Adrenal gland (tissue), 12 donors: ENCODE data around the gene NPBWR2. TPM values are rescaled to one million over a fixed set of nuclear protein-coding genes. Genes with fewer than 3 reads are reported as not detected.

ENCODE experiments used
- DNase-seq, 7 donors: peaks; one replicate each; pipeline ENCODE4 v3.0.0-alpha.2; 2019 to 2020
- H3K27ac ChIP-seq, 5 donors: fragments of 200-600 bp; sonication (generic) in 4 of 5; 1 replicate in 3 of 5; 2 replicates in 2 of 5; pipeline versions ENCODE4 v1.5.1 to v1.8.0; 2016 to 2020; ENCODE audit warnings: mild to moderate bottlenecking in 1 of 5
- H3K27me3 ChIP-seq: fragments of 200-600 bp; 2 replicates; pipeline ENCODE4 v1.8.0; 2021
- H3K36me3 ChIP-seq, 2 donors: fragments of 200-600 bp; replicated peaks in 1 of 2; 1 replicate in 1 of 2; 2 replicates in 1 of 2; pipeline versions ENCODE4 v1.5.1 to v1.8.0; 2018 to 2022
- H3K4me1 ChIP-seq, 2 donors: fragments of 200-600 bp; replicated peaks in 1 of 2; 1 replicate in 1 of 2; 2 replicates in 1 of 2; pipeline versions ENCODE4 v1.5.1 to v1.8.0; 2018 to 2021
- H3K4me3 ChIP-seq, 4 donors: fragments of 200-600 bp; sonication (generic) in 3 of 4; one replicate each; pipeline ENCODE4 v1.5.1; 2016 to 2018
- H3K9me3 ChIP-seq, 3 donors: fragments of 200-600 bp; sonication (generic) in 1 of 3; replicated peaks in 1 of 3; 1 replicate in 2 of 3; 2 replicates in 1 of 3; pipeline versions ENCODE4 v1.5.1 to v1.8.0; 2016 to 2021
- POLR2A ChIP-seq, 2 donors: fragments of 450-650 bp; IDR thresholded peaks; one replicate each; pipeline ENCODE4 v1.6.1; 2017; ENCODE audit warnings: antibody characterized with exemption in 2 of 2, mild to moderate bottlenecking in 2 of 2, moderate library complexity in 1 of 2
- WGBS, 4 donors: extraction: QIAGEN DNeasy Blood & Tissue Kit in 2 of 4; methylation state at CpG; one replicate each; pipeline versions ENCODE4 v1.1.5 to v1.1.7; 2013 to 2017; 5-methylcytosine and 5-hydroxymethylcytosine counted together
- intact Hi-C, 2 donors: fragments of 100-400 bp; cut with DNase I; formaldehyde crosslinking; loops; one replicate each; pipeline versions ENCODE4 v1.14.1 to v1.15.0; 2022 to 2023
- polyA plus RNA-seq, 3 donors: library from polyadenylated mRNA; stranded (reverse); fragments of 200-250 nt in 2 of 3; fragments of 350-450 nt in 1 of 3; fragmentation: Illumina TruSeq in 1 of 3; extraction: RNeasy Lipid Tissue Mini Kit (QIAGEN cat#74804) in 1 of 3; gene quantifications; one replicate each; pipeline ENCODE4 v1.2.3, GENCODE V29; 2013 to 2014
- total RNA-seq, 9 donors: library from RNA; depleted of rRNA in 4 of 9; stranded (reverse); fragments of >200 nt in 4 of 9; fragments of 120-200 nt in 1 of 9; fragmentation: NEBNext Ultra II Directional in 1 of 9; extraction: Animal tissue kit (Norgen Biotek cat#: 25700) in 1 of 9; gene quantifications; one replicate each; pipeline versions ENCODE4 v1.1.0 to v1.2.4, GENCODE V29; 2013 to 2023
- TF ChIP-seq, protein P1 (sequence below), 6 experiments: fragments of 450-650 bp in 4 of 6; fragments of 200-600 bp in 2 of 6; sonication (generic) in 1 of 6; IDR thresholded peaks; 1 replicate in 5 of 6; 2 replicates in 1 of 6; pipeline versions ENCODE4 v1.5.1 to v1.8.0; 2016 to 2021; ENCODE audit warnings: antibody characterized with exemption in 6 of 6, mild to moderate bottlenecking in 2 of 6, moderate library complexity in 1 of 6
- donor health status: healthy with polysubstance abuse.
- donor health status: Bipolar disorder and iron deficiency.
- donor health status: DM: yes; HTN: yes; CAD: no.
- donor health status: DM: no; HTN: no; CAD: no.
- donor health status: DM: no; HTN: no; CAD: no.
- donor health status: DM: yes; HTN: yes; CAD: no.

The NPBWR2 gene
- total and polyA plus RNA-seq, 12 donors, result 0.18 to 0.42 (median 0.33) TPM; not detected in 8

DNA sequence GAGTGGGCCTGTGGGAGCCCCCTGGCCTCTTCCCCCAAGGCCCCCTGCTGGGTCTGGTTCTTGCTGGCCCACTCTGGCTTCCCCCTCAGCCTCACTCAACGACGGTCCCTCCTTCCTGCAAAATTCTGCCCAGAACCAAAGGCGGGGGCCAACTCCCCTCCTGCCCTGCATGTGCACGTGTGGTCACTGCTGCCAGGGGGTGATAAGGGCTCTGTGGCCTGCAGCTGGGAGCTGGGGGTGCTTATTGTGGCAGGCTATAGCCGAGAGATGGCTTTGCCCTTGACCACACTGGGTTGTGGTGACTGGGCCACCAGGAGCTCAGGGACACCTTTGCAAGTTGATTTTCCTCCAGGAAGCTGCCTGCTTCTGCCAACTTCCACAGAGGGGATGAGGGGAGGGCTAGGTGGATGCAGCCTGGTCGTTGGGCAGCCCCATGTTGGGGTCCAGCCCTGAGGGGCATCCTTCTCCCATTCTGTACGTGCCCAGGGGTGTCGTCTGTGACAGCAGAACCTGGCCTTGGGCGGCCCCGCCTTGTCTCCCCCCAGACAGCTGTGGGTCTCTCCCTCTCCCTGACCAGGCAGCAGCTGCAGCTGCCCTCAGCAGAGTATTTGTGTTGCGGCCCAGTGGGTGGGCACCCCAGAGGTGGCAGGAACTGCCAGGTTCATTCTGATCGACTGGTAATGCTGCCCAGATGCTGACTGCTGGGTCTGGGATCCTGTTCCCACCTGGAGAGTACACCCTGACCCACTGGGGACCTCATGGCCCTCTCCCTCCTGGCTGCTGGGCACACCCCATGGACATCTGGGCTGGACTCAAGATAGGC, 38.8 kb downstream of the NPBWR2 start:
- TF ChIP-seq POLR2A (IDR thresholded peaks at IDR 0.05), result no peak
- TF ChIP-seq, protein P1, sequence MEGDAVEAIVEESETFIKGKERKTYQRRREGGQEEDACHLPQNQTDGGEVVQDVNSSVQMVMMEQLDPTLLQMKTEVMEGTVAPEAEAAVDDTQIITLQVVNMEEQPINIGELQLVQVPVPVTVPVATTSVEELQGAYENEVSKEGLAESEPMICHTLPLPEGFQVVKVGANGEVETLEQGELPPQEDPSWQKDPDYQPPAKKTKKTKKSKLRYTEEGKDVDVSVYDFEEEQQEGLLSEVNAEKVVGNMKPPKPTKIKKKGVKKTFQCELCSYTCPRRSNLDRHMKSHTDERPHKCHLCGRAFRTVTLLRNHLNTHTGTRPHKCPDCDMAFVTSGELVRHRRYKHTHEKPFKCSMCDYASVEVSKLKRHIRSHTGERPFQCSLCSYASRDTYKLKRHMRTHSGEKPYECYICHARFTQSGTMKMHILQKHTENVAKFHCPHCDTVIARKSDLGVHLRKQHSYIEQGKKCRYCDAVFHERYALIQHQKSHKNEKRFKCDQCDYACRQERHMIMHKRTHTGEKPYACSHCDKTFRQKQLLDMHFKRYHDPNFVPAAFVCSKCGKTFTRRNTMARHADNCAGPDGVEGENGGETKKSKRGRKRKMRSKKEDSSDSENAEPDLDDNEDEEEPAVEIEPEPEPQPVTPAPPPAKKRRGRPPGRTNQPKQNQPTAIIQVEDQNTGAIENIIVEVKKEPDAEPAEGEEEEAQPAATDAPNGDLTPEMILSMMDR (IDR thresholded peaks at IDR 0.05), result no peak
- H3K27ac ChIP-seq, result no peak overlapping the region
- peaks cover 14 to 17% of the 10 kb centered on the region in 2 donors for H3K4me1 ChIP-seq
- intact Hi-C loops, result no loop called here
- WGBS, 4 donors, result 65 to 87% (median 73%) methylated on average over 3 to 12 of the region's 12 CpGs
- peaks cover 0 to 6% of the 10 kb centered on the region in 2 donors for H3K36me3 ChIP-seq
- no peak overlapping the region for H3K4me3 ChIP-seq
- no peaks in the 10 kb centered on the region for H3K9me3 ChIP-seq
- DNase-seq, result no peak
- no peaks in the 10 kb centered on the region for H3K27me3 ChIP-seq

DNA sequence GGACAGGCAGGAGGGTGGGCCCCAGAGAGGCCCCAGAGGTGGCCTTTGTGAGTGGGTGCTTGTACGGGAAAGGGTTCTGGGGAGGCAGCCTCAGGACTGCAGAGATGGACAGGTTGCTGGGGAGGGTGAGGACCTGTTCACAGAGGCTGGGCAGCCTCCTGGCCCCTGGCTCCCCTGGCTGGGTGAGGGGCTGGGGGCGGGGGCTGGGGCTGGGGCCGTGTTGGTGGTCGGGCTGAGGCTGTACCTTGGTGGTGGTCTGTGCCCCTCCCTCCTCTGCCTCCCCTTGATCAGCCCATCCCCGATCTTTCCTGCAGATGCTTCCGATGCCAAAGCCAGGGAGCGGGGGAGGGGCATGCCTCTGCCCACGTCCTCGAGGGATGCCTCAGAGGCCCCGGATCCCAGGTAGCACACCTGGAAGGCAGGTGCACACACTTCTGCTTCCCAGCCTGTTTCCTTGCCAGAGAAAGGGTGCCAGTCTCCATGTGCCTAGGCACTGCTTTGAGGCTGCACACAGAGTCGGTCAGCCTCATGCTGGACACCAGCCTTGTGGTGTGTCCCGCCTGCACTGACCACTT, 39.5 kb downstream of the NPBWR2 start:
- no peak overlapping the region for H3K27ac ChIP-seq
- intact Hi-C loops, result no loop called here
- no peak for DNase-seq
- H3K9me3 ChIP-seq, result no peaks in the 10 kb centered on the region
- 73 to 83% (median 79%) methylated on average over 3 to 12 of the region's 12 CpGs for WGBS, 4 donors
- H3K4me3 ChIP-seq, result no peak overlapping the region
- peaks cover 15 to 19% of the 10 kb centered on the region in 2 donors for H3K4me1 ChIP-seq
- TF ChIP-seq, protein P1 (IDR thresholded peaks at IDR 0.05), result no peak
- no peak for TF ChIP-seq POLR2A (IDR thresholded peaks at IDR 0.05)
- no peaks in the 10 kb centered on the region for H3K36me3 ChIP-seq
- no peaks in the 10 kb centered on the region for H3K27me3 ChIP-seq

DNA sequence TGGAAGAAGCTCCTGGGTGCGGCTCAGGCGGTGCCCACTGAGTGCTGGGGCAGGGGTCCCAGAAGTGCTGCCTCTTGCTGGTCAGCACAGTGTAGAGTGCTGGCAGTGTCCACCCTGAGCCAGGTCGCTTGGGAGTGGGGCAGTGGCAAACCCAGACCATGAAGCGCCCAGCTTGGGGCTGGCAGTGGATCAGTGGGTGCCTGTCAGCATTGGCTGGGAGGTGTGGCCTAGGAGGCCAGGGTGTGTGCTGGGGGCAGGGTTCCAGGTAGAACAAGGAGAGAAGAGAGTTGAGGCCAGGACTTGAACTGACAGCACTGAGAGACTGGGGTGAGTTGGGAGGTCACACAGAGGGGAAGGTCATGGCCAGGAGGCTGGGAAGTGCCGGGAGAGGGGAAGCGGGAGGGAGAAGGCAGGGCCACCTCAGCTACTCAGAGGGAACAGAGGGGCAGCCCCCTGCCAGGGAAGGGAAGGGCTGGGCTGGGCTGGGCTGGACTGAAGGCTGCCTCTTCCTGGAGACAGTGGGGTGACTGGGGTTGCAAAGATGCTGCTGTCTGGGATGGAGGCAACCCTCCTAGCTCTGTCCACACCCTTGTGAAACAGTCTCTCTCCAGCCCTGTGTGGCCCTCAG, 40.2 kb downstream of the NPBWR2 start:
- intact Hi-C loops, result no loop called here
- H3K4me1 ChIP-seq, result peaks cover 20 to 25% of the 10 kb centered on the region in 2 donors
- H3K9me3 ChIP-seq, result no peaks in the 10 kb centered on the region
- 69 to 82% (median 76%) methylated on average over 4 to 6 of the region's 6 CpGs for WGBS, 4 donors
- H3K27me3 ChIP-seq, result no peaks in the 10 kb centered on the region
- DNase-seq, result no peak
- TF ChIP-seq, protein P1 (IDR thresholded peaks at IDR 0.05), result no peak
- no peak for TF ChIP-seq POLR2A (IDR thresholded peaks at IDR 0.05)
- no peak overlapping the region for H3K27ac ChIP-seq
- H3K4me3 ChIP-seq, result no peak overlapping the region
- H3K36me3 ChIP-seq, result no peaks in the 10 kb centered on the region

DNA sequence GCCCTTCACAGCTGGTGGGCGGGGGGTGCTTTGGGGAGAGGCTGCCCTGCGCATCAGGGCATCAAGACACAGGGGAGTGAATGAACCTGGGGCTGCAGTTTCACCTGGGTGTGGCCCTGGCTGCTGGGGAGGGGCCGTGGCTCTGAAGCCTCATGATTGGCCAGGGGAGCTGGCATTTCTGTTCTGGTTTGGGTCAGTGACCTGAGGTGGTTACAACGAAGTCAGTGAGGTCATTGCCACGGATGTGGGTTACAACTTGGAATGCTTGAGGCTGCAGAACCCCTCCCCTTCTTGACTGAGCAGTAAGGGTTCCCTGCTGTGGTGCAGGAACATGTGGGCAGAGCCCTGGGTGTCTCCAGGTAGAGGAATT, 41.4 kb downstream of the NPBWR2 start:
- peak in 3 of 7 donors; percentile 40 to 72 (median 46) for DNase-seq
- H3K9me3 ChIP-seq, result no peaks in the 10 kb centered on the region
- WGBS, 4 donors, result 29 to 100% (median 43%) methylated on average over 1 to 5 of the region's 5 CpGs
- intact Hi-C loops, result no loop called here
- no peaks in the 10 kb centered on the region for H3K36me3 ChIP-seq
- no peaks in the 10 kb centered on the region for H3K27me3 ChIP-seq
- no peak overlapping the region for H3K4me3 ChIP-seq
- H3K27ac ChIP-seq, result no peak overlapping the region
- TF ChIP-seq, protein P1 (IDR thresholded peaks at IDR 0.05), result no peak
- TF ChIP-seq POLR2A (IDR thresholded peaks at IDR 0.05), result no peak
- peaks cover 20 to 26% of the 10 kb centered on the region in 2 donors for H3K4me1 ChIP-seq
